Activated CD4-positive, alpha-beta T cell treated with anti-CD3 and anti-CD28 coated beads for 36 hours (primary cell): Measurements from ENCODE around the gene CIRBP. TPM values are rescaled to one million over a fixed set of nuclear protein-coding genes. Genes with fewer than 3 reads are reported as not detected.
A peak's percentile ranks its signal among the peaks of the same experiment; 100 is the strongest.

Experiments used
- ATAC-seq: fragments of 200-7000 bp; cut with Tn5 transposase; one replicate; pipeline ENCODE4 v1.10.0; 2021; ENCODE audit warnings: mild to moderate bottlenecking, moderate library complexity
- CTCF ChIA-PET: fragments of 350-600 bp; sonication (Branson Sonifier 250); formaldehyde crosslinking; loops from one replicate; lab custom pipeline; 2021; ENCODE audit warnings: antibody characterized with exemption; lab: Charles Lee
- POLR2A ChIA-PET: fragments of 350-600 bp; sonication (Branson Sonifier 250); formaldehyde crosslinking; loops from one replicate; lab custom pipeline; 2021; ENCODE audit warnings: antibody characterized with exemption, inconsistent platforms; lab: Charles Lee
- DNase-seq: peaks from one replicate; pipeline ENCODE4 v3.0.0-alpha.2; 2020
- H3K27ac Mint-ChIP-seq: one replicate; pipeline ENCODE4 v1.8.0; 2021; ENCODE audit warnings: mixed read lengths
- H3K27me3 Mint-ChIP-seq: one replicate; pipeline ENCODE4 v1.8.0; 2021; ENCODE audit warnings: mixed read lengths
- H3K36me3 Mint-ChIP-seq: one replicate; pipeline ENCODE4 v1.8.0; 2021; ENCODE audit warnings: low read depth, mixed read lengths
- H3K4me1 Mint-ChIP-seq: one replicate; pipeline ENCODE4 v1.8.0; 2021; ENCODE audit warnings: mixed read lengths
- H3K4me3 Mint-ChIP-seq: one replicate; pipeline ENCODE4 v1.8.0; 2021; ENCODE audit warnings: mild to moderate bottlenecking, moderate library complexity, mixed read lengths
- H3K9me3 Mint-ChIP-seq: one replicate; pipeline ENCODE4 v1.8.0; 2021; ENCODE audit warnings: low read depth, mixed read lengths
- intact Hi-C, 2 experiments: fragments of 100-400 bp; cut with DNase I in 1 of 2; cut with micrococcal nuclease in 1 of 2; formaldehyde crosslinking; loops; one replicate each; pipeline versions ENCODE4 v1.14.2 to v1.15.1; 2022 to 2024; cut with DNase I, micrococcal nuclease
- total RNA-seq, 2 experiments: library from RNA; stranded (reverse); gene quantifications; one replicate each; pipeline ENCODE4 v1.2.3, GENCODE V29; 2021

CIRBP gene
- total RNA-seq, 2 experiments from 2014 or later = 123 to 188 TPM

DNA sequence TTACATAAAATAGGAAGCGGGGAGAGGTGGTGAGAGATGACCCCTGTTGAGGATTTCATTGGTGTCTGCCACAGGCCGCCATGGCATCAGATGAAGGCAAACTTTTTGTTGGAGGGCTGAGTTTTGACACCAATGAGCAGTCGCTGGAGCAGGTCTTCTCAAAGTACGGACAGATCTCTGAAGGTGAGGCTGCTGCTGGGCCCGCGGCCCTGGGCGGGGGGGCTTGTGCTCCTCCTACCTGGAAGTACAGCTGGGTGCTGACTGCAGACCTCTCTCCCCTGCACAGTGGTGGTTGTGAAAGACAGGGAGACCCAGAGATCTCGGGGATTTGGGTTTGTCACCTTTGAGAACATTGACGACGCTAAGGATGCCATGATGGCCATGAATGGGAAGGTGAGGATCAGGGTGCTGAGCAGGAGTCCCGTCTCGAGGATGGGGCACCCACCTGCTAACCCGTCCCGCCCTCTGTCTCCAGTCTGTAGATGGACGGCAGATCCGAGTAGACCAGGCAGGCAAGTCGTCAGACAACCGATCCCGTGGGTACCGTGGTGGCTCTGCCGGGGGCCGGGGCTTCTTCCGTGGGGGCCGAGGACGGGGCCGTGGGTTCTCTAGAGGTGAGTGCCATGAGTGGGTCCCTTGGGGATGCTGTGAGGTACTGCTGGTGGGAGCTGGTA is 1.9 kb downstream of the CIRBP start:
- POLR2A ChIA-PET = interaction anchor here (1.0 kb wide), 1 partner anchor 27 kb away, joined by 5 read pairs; no protein-coding TSS in a partner anchor
- DNase-seq (no peak), ATAC-seq (no peak)
- Mint-ChIP-seq H3K27me3 (no peaks in the 10 kb centered on the region), H3K36me3 (peaks cover 49% of the 10 kb centered on the region), H3K4me3 (peak overlapping the region; percentile 84), H3K27ac (peak overlapping the region; percentile 87), H3K4me1 (peaks cover 60% of the 10 kb centered on the region), H3K9me3 (no peaks in the 10 kb centered on the region)
- CTCF ChIA-PET = interaction anchor here (3.2 kb wide), 1 partner anchor 27 kb away, joined by 21 read pairs; no protein-coding TSS in a partner anchor
- intact Hi-C loops = no loop called here

DNA sequence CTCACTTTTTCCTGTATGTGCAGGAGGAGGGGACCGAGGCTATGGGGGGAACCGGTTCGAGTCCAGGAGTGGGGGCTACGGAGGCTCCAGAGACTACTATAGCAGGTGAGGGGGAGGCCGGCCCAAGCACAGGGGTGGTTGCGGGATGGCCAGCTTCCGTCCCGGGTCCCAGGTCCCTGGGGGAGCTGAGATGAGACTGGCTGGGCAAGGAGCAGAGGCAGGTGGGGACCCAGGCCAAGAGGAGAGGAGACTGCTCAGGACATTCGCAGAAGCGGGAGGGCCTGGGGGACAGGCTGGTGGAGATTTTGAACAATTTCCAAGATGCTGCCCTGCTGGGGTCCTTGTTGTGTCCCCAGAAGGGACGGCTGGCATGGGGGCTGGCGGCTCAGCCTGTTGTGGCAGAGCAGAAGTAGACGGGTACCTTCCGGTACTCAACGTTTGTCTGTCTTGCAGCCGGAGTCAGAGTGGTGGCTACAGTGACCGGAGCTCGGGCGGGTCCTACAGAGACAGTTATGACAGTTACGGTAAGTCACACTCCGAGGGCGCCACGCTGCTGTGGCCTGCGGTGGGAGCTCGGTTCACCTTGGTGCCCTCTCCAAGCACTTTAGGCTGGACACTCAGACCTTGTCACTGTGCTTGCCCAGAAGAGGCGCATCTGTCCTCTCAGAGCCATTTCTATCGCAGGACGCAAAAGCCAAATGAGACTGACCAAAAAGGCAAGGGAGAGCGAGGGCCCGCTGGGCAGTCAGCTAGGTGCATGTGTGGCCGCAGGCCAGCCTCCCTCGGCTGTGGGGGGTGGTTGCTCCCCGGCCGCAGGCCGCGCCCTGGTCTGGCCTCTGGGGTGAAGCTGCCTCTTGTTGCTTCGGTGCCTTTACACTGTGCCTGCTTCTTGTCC is 2.6 kb downstream of the CIRBP start:
- Mint-ChIP-seq H3K4me1 (peaks cover 62% of the 10 kb centered on the region), H3K4me3 (peak overlapping the region; percentile 84), H3K36me3 (peaks cover 52% of the 10 kb centered on the region), H3K9me3 (no peaks in the 10 kb centered on the region), H3K27ac (peak overlapping the region; percentile 87), H3K27me3 (no peaks in the 10 kb centered on the region)
- CTCF ChIA-PET = interaction anchor here (3.2 kb wide), 1 partner anchor 28 kb away, joined by 21 read pairs; no protein-coding TSS in a partner anchor
- intact Hi-C loops = no loop called here
- POLR2A ChIA-PET = interaction anchor here (1.0 kb wide), 1 partner anchor 27 kb away, joined by 5 read pairs; no protein-coding TSS in a partner anchor
- ATAC-seq (no peak), DNase-seq (no peak)

DNA sequence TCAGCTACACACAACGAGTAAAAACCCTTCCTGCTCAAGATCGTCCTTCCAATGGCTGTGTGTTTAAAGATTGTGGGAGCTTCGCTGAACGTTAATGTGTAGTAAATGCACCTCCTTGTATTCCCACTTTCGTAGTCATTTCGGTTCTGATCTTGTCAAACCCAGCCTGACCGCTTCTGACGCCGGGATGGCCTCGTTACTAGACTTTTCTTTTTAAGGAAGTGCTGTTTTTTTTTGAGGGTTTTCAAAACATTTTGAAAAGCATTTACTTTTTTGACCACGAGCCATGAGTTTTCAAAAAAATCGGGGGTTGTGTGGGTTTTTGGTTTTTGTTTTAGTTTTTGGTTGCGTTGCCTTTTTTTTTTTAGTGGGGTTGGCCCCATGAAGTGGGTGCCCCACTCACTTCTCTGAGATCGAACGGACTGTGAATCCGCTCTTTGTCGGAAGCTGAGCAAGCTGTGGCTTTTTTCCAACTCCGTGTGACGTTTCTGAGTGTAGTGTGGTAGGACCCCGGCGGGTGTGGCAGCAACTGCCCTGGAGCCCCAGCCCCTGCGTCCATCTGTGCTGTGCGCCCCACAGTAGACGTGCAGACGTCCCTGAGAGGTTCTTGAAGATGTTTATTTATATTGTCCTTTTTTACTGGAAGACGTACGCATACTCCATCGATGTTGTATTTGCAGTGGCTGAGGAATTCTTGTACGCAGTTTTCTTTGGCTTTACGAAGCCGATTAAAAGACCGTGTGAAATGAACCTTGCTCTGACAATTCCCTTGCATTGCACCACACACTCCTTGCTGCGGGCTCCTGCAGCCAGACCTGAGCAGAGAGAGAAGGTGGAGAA is 3.5 kb downstream of the CIRBP start:
- H3K4me1 Mint-ChIP-seq = peaks cover 58% of the 10 kb centered on the region
- peaks cover 55% of the 10 kb centered on the region for H3K36me3 Mint-ChIP-seq
- POLR2A ChIA-PET = interaction anchor here (0.6 kb wide), 1 partner anchor 198 kb away, joined by 5 read pairs; no protein-coding TSS in a partner anchor
- intact Hi-C loops = no loop called here
- CTCF ChIA-PET = interaction anchor here (0.5 to 3.2 kb wide), 2 partner anchors 29 to 113 kb away, joined by 3 to 21 read pairs; no protein-coding TSS in a partner anchor
- H3K27ac Mint-ChIP-seq = peak overlapping the region; percentile 83
- no peak for ATAC-seq
- H3K27me3 Mint-ChIP-seq = no peaks in the 10 kb centered on the region
- DNase-seq = no peak
- H3K9me3 Mint-ChIP-seq = no peaks in the 10 kb centered on the region
- H3K4me3 Mint-ChIP-seq = peak overlapping the region; percentile 45

DNA sequence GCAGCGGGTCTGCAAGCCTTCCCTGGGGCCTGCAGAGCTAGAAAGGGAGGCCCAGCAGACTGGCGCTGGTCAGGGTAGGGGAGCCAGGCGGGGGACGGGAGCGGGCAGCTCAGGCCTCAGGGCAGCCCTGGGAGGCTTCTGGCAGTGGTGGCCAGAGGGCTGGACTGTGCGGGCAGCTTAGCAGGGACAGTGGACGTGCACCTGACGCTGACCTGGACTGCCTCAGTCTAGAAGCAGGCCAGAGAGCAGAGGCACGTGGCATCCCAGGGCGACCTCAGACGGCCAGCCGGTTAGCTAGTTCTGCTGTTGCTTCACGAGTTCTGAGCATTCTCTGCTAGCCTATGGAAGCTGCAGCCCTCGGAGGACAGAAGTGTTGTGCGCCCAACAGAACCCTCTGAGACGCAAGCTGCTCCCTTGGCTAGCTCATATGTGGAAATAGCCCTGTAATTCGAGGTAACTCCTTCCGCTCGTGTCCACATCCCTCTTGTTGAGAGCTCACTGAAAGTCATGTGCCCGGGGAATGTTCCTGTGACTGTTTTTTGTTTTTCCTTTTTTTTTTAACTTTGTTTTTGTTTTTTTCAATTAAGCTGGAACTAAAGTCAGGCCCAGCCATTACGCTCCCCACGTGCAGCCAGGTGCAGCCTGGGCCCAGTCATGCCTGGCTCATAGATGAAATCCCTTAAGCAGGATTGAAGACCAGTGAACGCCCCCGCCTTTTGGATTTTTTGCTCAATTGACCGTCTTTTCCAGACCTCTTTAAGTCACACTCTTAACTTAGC is 4.3 kb downstream of the CIRBP start:
- ChIA-PET CTCF (interaction anchor here (0.6 to 3.2 kb wide), 2 partner anchors 29 to 208 kb away, joined by 3 to 21 read pairs; no protein-coding TSS in a partner anchor), POLR2A (interaction anchor here (0.6 kb wide), 1 partner anchor 199 kb away, joined by 5 read pairs; no protein-coding TSS in a partner anchor)
- H3K9me3 Mint-ChIP-seq = no peaks in the 10 kb centered on the region
- no peak for ATAC-seq
- intact Hi-C loops = loop anchor here in 1 of 2 experiments (2.0 kb wide), 1 partner anchor 319 kb away; the partner anchor contains the start of gene MBD3
- no peak for DNase-seq
- peak overlapping the region; percentile 83 for H3K27ac Mint-ChIP-seq
- H3K4me1 Mint-ChIP-seq = peaks cover 57% of the 10 kb centered on the region
- H3K36me3 Mint-ChIP-seq = peaks cover 61% of the 10 kb centered on the region
- no peaks in the 10 kb centered on the region for H3K27me3 Mint-ChIP-seq
- peak overlapping the region; percentile 83 for H3K4me3 Mint-ChIP-seq

DNA sequence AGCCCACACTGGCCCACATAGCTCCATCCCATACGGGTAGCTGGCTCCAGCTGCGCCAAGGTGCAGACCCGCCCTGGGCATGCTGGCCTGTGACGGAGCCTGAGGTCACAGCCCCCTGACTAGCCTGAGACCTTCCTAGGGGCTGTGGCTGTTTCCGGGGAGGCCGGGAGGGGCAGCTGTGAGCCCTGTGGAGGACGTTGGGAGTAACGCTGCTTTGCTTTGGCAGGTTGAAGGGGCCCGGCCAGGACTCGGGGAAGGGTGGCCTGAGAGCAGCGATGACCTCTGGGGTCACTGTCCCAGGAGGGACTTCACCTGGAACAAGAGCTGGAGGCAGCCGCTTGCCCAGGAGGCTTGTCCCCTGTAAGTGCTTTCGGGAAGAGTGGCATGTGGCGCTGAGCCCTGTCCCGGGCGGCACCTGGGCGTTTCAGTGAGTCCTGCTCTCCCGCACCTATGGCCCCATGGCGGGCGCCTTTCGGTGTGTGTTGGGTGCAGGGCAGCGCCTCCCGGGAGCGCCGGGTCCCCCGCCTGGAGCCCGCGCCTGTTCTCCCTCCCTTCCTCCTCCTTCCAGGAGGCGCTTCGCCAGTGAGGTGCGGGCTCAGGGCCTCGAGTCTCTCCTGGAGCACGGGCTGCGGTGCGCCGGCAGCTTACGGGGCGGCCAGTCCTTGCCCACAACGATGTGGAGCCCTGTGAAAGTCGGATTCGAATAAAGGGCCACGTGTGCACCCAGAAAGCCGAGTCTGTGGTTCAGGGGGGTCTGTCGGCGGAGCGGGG is 5.1 kb downstream of the CIRBP start:
- Mint-ChIP-seq H3K4me1 (peaks cover 52% of the 10 kb centered on the region), H3K9me3 (no peaks in the 10 kb centered on the region), H3K4me3 (peak overlapping the region; percentile 83), H3K36me3 (peaks cover 64% of the 10 kb centered on the region), H3K27ac (peak overlapping the region; percentile 79), H3K27me3 (no peaks in the 10 kb centered on the region)
- intact Hi-C loops = loop anchor here in 1 of 2 experiments (2.0 kb wide), 1 partner anchor 319 kb away; the partner anchor contains the start of gene MBD3
- CTCF ChIA-PET = interaction anchor here (0.6 to 3.2 kb wide), 2 partner anchors 30 to 208 kb away, joined by 3 to 21 read pairs; no protein-coding TSS in a partner anchor
- POLR2A ChIA-PET = no interaction called here
- DNase-seq = no peak
- ATAC-seq = no peak

DNA sequence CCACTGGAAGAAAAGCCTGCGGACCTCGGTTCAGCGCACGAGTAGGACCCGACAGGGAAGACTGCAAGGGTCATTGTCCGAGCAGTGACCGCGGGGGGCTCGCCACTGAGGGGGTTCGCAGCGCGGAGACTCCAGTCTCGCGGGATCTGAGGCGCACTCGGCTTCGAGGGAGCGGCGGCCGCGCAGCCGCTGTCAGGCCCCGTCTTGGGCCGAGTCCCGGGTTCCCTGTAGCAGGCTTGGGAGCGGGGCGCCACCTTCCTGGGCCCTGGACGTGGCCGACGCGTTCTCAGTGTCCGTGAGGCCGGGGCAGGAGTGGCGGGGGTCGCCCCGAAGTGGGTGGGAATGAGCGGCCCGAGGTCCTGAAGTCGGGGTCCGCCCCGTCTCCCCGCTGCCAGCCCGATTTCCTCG is 5.7 kb downstream of the CIRBP start:
- DNase-seq = no peak
- POLR2A ChIA-PET = interaction anchor here (0.7 to 1.0 kb wide), 5 partner anchors 8 to 167 kb away, joined by 3 to 5 read pairs (median 3); no protein-coding TSS in a partner anchor
- H3K27ac Mint-ChIP-seq = peak overlapping the region; percentile 79

DNA sequence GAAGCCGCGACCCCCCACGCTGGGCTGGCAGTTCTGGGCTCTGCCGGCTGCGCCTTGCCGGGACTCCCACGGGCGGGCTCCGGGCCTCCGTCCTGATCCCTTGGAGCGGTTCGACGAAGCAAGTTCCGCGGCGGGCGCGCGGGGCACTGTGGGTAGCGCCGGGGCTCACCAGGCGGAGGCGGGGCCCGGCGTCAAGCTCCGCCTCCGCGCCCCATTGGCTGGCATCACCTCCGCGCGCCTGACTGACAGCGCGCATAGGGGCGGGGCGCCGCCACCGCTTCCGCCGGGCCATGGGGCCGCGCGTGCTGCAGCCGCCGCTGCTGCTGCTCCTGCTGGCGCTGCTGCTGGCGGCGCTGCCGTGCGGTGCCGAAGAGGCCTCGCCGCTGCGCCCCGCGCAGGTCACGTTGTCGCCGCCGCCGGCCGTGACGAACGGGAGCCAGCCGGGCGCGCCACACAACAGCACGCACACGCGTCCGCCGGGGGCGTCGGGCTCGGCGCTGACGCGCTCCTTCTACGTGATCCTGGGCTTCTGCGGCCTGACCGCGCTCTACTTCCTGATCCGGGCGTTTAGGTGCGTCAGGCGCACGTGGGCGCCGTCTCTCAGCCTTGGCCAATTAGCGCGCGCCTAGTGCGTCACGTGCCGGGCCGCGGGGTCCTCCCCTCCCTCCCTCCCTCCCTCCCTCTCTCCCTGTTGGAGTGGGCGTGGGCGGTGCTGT is 6.3 kb downstream of the CIRBP start, which contains the start of gene FAM174C:
TSS of gene FAM174C (plus strand) at position 271 of the 716 bp plus-strand sequence. CDS start at position 291, 20 bp downstream.
- POLR2A ChIA-PET = interaction anchor here (0.7 to 1.0 kb wide), 5 partner anchors 9 to 167 kb away, joined by 3 to 5 read pairs (median 3); no protein-coding TSS in a partner anchor
- DNase-seq (peak; percentile 99), ATAC-seq (peak; percentile 82)
- peaks cover 65% of the 10 kb centered on the region for H3K36me3 Mint-ChIP-seq
- H3K4me3 Mint-ChIP-seq = peak within 1 kb of the TSS; percentile 83
- CTCF ChIA-PET = interaction anchor here (0.6 to 1.0 kb wide), 2 partner anchors 9 to 31 kb away, joined by 3 to 12 read pairs; no protein-coding TSS in a partner anchor
- intact Hi-C loops = loop anchor here (1.0 to 5.0 kb wide), 15 partner anchors 14 to 612 kb away; partner anchors contain the start of genes DAZAP1 (in 2 of the 2), NDUFS7 (in 2 of the 2), MBD3 (in 1 of the 2) and PCSK4 (in 1 of the 2)
- H3K4me1 Mint-ChIP-seq = peaks cover 54% of the 10 kb centered on the region
- H3K27me3 Mint-ChIP-seq = no peaks in the 10 kb centered on the region
- H3K27ac Mint-ChIP-seq = peak within 1 kb of the TSS; percentile 95
- no peaks in the 10 kb centered on the region for H3K9me3 Mint-ChIP-seq

More for the DNA sequence above, 5.7 kb downstream of the CIRBP start:
- Mint-ChIP-seq H3K4me3 (peak overlapping the region; percentile 83), H3K27me3 (no peaks in the 10 kb centered on the region), H3K36me3 (peaks cover 65% of the 10 kb centered on the region), H3K4me1 (peaks cover 56% of the 10 kb centered on the region), H3K9me3 (no peaks in the 10 kb centered on the region)
- CTCF ChIA-PET = interaction anchor here (0.6 to 1.0 kb wide), 2 partner anchors 8 to 31 kb away, joined by 3 to 12 read pairs; no protein-coding TSS in a partner anchor
- no peak for ATAC-seq
- intact Hi-C loops = loop anchor here (1.0 to 5.0 kb wide), 15 partner anchors 14 to 612 kb away; partner anchors contain the start of genes DAZAP1 (in 2 of the 2), NDUFS7 (in 2 of the 2), MBD3 (in 1 of the 2) and PCSK4 (in 1 of the 2)

DNA sequence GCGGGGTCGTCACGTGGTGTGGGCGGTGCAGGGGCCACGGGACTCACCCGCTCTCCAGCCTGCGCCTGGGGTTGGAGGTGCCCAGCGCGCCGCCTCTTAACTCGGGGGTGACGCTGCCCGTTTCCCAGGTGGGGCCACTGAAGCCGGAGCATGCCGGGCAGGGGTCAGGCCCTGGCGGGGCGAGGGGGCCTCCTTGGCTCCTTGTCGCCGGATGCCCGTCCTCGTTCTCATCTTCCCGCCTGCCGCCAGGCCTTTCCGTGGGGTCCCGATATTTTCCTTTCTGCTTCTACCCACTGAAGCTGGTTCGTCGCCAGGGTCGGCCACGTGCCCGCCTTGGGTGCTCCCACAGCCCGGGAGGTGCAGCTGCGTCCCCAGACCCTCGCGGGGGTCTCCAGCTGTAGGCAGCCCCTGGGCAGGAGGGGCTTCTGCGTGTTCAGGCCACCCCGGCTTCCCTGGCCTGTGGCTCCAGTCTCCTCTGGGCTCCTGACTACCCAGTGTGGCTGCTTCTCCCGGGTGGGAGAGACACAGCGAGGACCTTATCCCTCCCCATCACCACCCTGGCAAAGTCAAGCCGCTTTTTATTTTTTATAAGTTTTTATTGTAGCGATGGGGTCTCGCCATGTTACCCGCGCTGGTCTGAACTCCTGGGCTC is 7.0 kb downstream of the CIRBP start:
- no peaks in the 10 kb centered on the region for H3K9me3 Mint-ChIP-seq
- ATAC-seq (no peak), DNase-seq (no peak)
- ChIA-PET POLR2A (no interaction called here), CTCF (no interaction called here)
- H3K4me1 Mint-ChIP-seq = peaks cover 48% of the 10 kb centered on the region
- H3K27me3 Mint-ChIP-seq = no peaks in the 10 kb centered on the region
- H3K4me3 Mint-ChIP-seq = peak overlapping the region; percentile 83
- intact Hi-C loops = loop anchor here (1.0 to 5.0 kb wide), 15 partner anchors 15 to 613 kb away; partner anchors contain the start of genes DAZAP1 (in 2 of the 2), NDUFS7 (in 2 of the 2), MBD3 (in 1 of the 2) and PCSK4 (in 1 of the 2)
- peak overlapping the region; percentile 95 for H3K27ac Mint-ChIP-seq
- peaks cover 59% of the 10 kb centered on the region for H3K36me3 Mint-ChIP-seq
